ENCODE data around the gene COL12A1. TPM values are rescaled to one million over a fixed set of nuclear protein-coding genes. Genes with fewer than 3 reads are reported as not detected.

Gene COL12A1
- total RNA-seq, 1 donor from 2014 or later = 1.3 TPM

DNA sequence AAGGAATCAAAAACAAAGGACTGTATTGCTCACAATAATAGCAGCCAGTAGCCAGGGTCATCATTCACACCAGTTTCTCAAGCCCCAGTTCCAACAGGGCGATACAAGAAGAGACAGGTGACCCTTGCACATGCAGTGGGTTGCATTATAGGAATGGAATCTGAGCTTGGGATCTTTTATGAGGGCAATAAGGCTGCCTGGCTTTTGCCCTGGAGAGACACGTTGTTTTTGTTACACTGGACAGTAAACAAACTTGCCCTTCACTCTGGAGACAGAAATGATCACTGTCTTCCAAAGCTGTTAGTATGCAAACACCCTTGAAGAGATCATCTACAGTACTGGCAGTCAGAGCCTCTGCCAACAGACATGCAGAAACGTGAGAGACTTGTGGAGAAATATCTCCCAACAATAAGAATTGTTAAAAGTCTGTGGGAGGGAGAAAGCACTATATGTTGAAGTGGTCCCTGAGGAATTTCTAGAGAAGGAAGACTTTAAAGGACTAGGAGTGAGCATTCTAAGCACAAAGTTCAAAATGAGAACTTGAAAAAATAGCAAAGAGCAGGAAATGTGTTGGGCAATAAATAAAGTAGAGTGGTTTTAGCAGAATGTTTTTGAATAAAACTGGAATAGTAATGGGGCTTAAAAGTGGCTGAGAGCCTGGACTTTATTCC is 6.2 kb upstream of the COL12A1 start:
- H3K4me3 ChIP-seq = no peak overlapping the region
- no peak overlapping the region for H3K4me2 ChIP-seq
- H3K9me3 ChIP-seq (ENCODE audit: low read depth) = no peaks in the 10 kb centered on the region
- no peak overlapping the region for H3K27ac ChIP-seq
- H3K27me3 Mint-ChIP-seq (ENCODE audit: insufficient read depth, low read depth) = peaks cover 21% of the 10 kb centered on the region
- no peak overlapping the region for H3K4me3 Mint-ChIP-seq
- H3K79me2 ChIP-seq (ENCODE audit: low read depth) = no peaks in the 10 kb centered on the region
- H3F3A ChIP-seq (ENCODE audit: low read depth) = peaks cover 14% of the 10 kb centered on the region
- peaks cover 16% of the 10 kb centered on the region for H3K4me1 Mint-ChIP-seq
- H3K9ac ChIP-seq = no peak overlapping the region
- DNase-seq (ENCODE audit: low spot score) = no peak
- H3K27me3 ChIP-seq = peaks cover 40% of the 10 kb centered on the region
- no peaks in the 10 kb centered on the region for H3K36me3 ChIP-seq
- no peaks in the 10 kb centered on the region for H4K20me1 ChIP-seq (ENCODE audit: low read depth)
- no peaks in the 10 kb centered on the region for H3K36me3 Mint-ChIP-seq
- peaks cover 3% of the 10 kb centered on the region for H3K9me3 Mint-ChIP-seq
- H3K27ac Mint-ChIP-seq = no peak overlapping the region
- TF ChIP-seq EZH2 (IDR thresholded peaks at IDR 0.05) (no peak), EZH2phosphoT487 (IDR thresholded peaks at IDR 0.05) (no peak)
- TF ChIP-seq, protein P1, sequence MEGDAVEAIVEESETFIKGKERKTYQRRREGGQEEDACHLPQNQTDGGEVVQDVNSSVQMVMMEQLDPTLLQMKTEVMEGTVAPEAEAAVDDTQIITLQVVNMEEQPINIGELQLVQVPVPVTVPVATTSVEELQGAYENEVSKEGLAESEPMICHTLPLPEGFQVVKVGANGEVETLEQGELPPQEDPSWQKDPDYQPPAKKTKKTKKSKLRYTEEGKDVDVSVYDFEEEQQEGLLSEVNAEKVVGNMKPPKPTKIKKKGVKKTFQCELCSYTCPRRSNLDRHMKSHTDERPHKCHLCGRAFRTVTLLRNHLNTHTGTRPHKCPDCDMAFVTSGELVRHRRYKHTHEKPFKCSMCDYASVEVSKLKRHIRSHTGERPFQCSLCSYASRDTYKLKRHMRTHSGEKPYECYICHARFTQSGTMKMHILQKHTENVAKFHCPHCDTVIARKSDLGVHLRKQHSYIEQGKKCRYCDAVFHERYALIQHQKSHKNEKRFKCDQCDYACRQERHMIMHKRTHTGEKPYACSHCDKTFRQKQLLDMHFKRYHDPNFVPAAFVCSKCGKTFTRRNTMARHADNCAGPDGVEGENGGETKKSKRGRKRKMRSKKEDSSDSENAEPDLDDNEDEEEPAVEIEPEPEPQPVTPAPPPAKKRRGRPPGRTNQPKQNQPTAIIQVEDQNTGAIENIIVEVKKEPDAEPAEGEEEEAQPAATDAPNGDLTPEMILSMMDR (IDR thresholded peaks at IDR 0.05) = no peak
- peaks cover 7% of the 10 kb centered on the region for H3K4me1 ChIP-seq
- no peak overlapping the region for H2AFZ ChIP-seq (replicated peaks)

DNA sequence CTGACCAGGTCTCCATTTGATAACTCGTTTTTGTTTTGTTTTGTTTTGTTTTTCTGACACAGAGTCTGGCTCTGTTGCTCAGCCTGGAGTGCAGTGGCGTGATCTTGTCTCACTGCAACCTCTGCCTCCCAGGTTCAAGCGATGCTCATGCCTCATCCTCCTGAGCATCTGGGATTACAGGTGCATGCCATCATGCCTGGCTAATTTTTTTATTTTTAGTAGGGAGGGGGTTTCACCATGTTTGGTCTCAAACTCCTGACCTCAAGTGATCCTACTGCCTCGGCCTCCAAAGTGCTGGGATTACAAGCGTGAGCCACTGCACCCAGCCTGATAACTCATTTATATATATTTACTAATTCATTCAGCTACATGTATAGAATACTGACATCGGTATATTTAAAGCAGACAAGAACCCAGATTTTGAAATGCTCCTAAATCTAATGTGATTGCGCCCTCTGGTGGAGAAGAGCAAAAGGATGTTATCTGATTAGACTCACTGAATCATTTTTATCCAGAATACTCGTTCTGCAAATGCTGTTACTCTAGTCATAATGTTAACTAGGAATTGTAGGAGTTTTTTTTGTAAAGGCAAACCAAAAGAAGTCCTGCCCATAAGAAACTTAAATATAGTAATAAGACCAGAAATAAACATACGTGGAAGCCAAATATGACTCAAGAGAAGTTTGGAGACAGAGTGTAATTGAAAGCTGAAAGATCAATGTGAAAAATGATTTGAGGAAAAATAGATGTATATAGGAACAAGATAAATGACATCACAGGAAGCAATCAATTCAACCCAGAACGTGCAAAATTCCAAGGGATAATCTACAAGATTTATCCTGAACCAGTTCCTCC is 5.3 kb upstream of the COL12A1 start:
- no peaks in the 10 kb centered on the region for H3K36me3 Mint-ChIP-seq
- H2AFZ ChIP-seq (replicated peaks) = no peak overlapping the region

DNA sequence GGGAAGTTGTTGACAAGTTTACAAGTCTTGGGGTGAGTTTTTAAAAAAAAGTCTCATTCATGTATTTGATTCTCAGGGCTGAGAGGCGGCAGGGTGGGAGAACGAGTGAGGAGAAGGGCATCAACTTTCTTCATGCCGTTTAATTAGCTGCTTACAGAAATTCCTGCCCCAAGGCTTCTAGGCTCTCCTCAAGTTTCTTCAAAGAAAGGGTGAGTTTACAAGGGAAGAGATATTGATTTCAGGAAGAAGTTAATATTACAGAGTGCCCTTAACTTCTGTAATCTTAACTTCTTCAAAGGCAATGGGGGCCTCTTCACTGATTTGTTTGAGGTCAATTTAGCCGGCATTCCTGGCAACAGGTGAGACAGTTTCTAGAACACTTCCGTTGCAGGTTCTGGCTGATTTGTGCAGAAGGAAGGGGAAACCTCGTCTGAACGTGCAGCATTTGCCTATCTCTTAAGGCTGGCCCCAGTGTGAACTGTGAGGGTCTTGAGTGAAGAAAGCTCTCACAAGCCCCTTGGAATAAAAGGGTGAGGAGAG is 3.4 kb upstream of the COL12A1 start:
- peaks cover 8% of the 10 kb centered on the region for H4K20me1 ChIP-seq (ENCODE audit: low read depth)
- H3K9ac ChIP-seq = no peak overlapping the region
- peak overlapping the region; percentile 94 for H3K4me2 ChIP-seq
- H2AFZ ChIP-seq (replicated peaks) = peak overlapping the region; percentile 51
- no peak overlapping the region for H3K27ac Mint-ChIP-seq
- no peak overlapping the region for H3K27ac ChIP-seq
- peaks cover 34% of the 10 kb centered on the region for H3K4me1 Mint-ChIP-seq
- no peaks in the 10 kb centered on the region for H3K36me3 ChIP-seq
- H3F3A ChIP-seq (ENCODE audit: low read depth) = peaks cover 35% of the 10 kb centered on the region
- H3K27me3 ChIP-seq = peaks cover 68% of the 10 kb centered on the region
- peaks cover 22% of the 10 kb centered on the region for H3K4me1 ChIP-seq
- H3K9me3 ChIP-seq (ENCODE audit: low read depth) = no peaks in the 10 kb centered on the region
- H3K4me3 ChIP-seq = no peak overlapping the region
- peaks cover 3% of the 10 kb centered on the region for H3K9me3 Mint-ChIP-seq
- H3K4me3 Mint-ChIP-seq = no peak overlapping the region
- no peak for DNase-seq (ENCODE audit: low spot score)
- no peaks in the 10 kb centered on the region for H3K36me3 Mint-ChIP-seq
- H3K27me3 Mint-ChIP-seq (ENCODE audit: insufficient read depth, low read depth) = peaks cover 47% of the 10 kb centered on the region
- TF ChIP-seq, protein P1 (IDR thresholded peaks at IDR 0.05) = no peak
- H3K79me2 ChIP-seq (ENCODE audit: low read depth) = no peaks in the 10 kb centered on the region

More for the DNA sequence above, 5.3 kb upstream of the COL12A1 start:
- TF ChIP-seq, protein P1 (IDR thresholded peaks at IDR 0.05) = peak; percentile 95
- no peak for TF ChIP-seq EZH2 (IDR thresholded peaks at IDR 0.05)
- TF ChIP-seq EZH2phosphoT487 (IDR thresholded peaks at IDR 0.05) = no peak
- peaks cover 29% of the 10 kb centered on the region for H3K27me3 Mint-ChIP-seq (ENCODE audit: insufficient read depth, low read depth)
- H3K9me3 Mint-ChIP-seq = peaks cover 3% of the 10 kb centered on the region
- peaks cover 23% of the 10 kb centered on the region for H3F3A ChIP-seq (ENCODE audit: low read depth)
- H3K36me3 ChIP-seq = no peaks in the 10 kb centered on the region
- no peak overlapping the region for H3K9ac ChIP-seq
- H3K79me2 ChIP-seq (ENCODE audit: low read depth) = no peaks in the 10 kb centered on the region
- H3K27ac ChIP-seq = no peak overlapping the region
- H3K27ac Mint-ChIP-seq = no peak overlapping the region
- no peaks in the 10 kb centered on the region for H3K9me3 ChIP-seq (ENCODE audit: low read depth)
- H3K4me1 ChIP-seq = peaks cover 16% of the 10 kb centered on the region
- no peaks in the 10 kb centered on the region for H4K20me1 ChIP-seq (ENCODE audit: low read depth)
- H3K4me3 Mint-ChIP-seq = no peak overlapping the region
- DNase-seq (ENCODE audit: low spot score) = peak; percentile 83
- peaks cover 50% of the 10 kb centered on the region for H3K27me3 ChIP-seq
- no peak overlapping the region for H3K4me2 ChIP-seq
- no peak overlapping the region for H3K4me3 ChIP-seq
- H3K4me1 Mint-ChIP-seq = peaks cover 23% of the 10 kb centered on the region
